Measurements from ENCODE around the gene AP1S3. TPM values are rescaled to one million over a fixed set of nuclear protein-coding genes. Genes with fewer than 3 reads are reported as not detected.
"Not testable (repeated sequence)": the region's sequence is repeated elsewhere in the genome, so short reads cannot be mapped to it uniquely, and the experiment has no call there.

The AP1S3 gene
- 1 to 10 TPM; 2.2 to 5.7 TPM for polyA plus RNA-seq

GRCh38 chr2:223837287-223838061, at the start of gene AP1S3:
Gene AP1S3 (minus strand): TSS chr2:223837582. CDS start chr2:223837450, 132 bp downstream.
- Histone ChIP-seq H3K27me3 (ENCODE audit: control insufficient read depth in 1 of 2, insufficient read depth in 2 of 2, low read length in 2 of 2) (no peaks in the 10 kb centered on the region), H3K4me1 (ENCODE audit: control insufficient read depth in 2 of 2, insufficient read depth in 2 of 2, low read length in 1 of 2) (peaks cover 0 to 2% of the 10 kb centered on the region in 2 donors), H3K4me3 (ENCODE audit: low read depth in 1 of 2, low read length in 2 of 2) (peak within 1 kb of the TSS; percentile 74 to 83), H3K27ac (ENCODE audit: low read depth in 2 of 2, low read length in 1 of 2) (peak within 1 kb of the TSS; percentile 48 to 70), H3K36me3 (ENCODE audit: control insufficient read depth in 2 of 2, insufficient read depth in 2 of 2, low read length in 1 of 2) (no peaks in the 10 kb centered on the region), H3K9me3 (ENCODE audit: control insufficient read depth in 2 of 2, insufficient read depth in 1 of 2, low read depth in 1 of 2, low read length in 1 of 2) (no peaks in the 10 kb centered on the region)
- WGBS, 2 donors: 1% methylated on average over 60 to 82 of the region's 82 CpGs

GRCh38 chr2:223887127-223887526, 49.7 kb upstream of the AP1S3 start:
- 41 to 57% methylated on average over 5 of the region's 5 CpGs for WGBS, 2 donors
- H3K36me3 ChIP-seq (ENCODE audit: control insufficient read depth in 2 of 2, insufficient read depth in 2 of 2, low read length in 1 of 2): peaks cover 0 to 2% of the 10 kb centered on the region in 2 donors

GRCh38 chr2:223886726-223887125, 49.3 kb upstream of the AP1S3 start:
- 1 to 22% methylated on average over 2 of the region's 2 CpGs for WGBS, 2 donors
- H3K27ac ChIP-seq (ENCODE audit: low read depth in 2 of 2, low read length in 1 of 2): no peak overlapping the region
- H3K27me3 ChIP-seq (ENCODE audit: control insufficient read depth in 1 of 2, insufficient read depth in 2 of 2, low read length in 2 of 2): no peaks in the 10 kb centered on the region
- H3K9me3 ChIP-seq (ENCODE audit: control insufficient read depth in 2 of 2, insufficient read depth in 1 of 2, low read depth in 1 of 2, low read length in 1 of 2): no peaks in the 10 kb centered on the region
- H3K4me3 ChIP-seq (ENCODE audit: low read depth in 1 of 2, low read length in 2 of 2): no peak overlapping the region
- H3K4me1 ChIP-seq (ENCODE audit: control insufficient read depth in 2 of 2, insufficient read depth in 2 of 2, low read length in 1 of 2): no peaks in the 10 kb centered on the region
- H3K36me3 ChIP-seq (ENCODE audit: control insufficient read depth in 2 of 2, insufficient read depth in 2 of 2, low read length in 1 of 2): peaks cover 0 to 2% of the 10 kb centered on the region in 2 donors

More at GRCh38 chr2:223887127-223887526, 49.7 kb upstream of the AP1S3 start:
- Histone ChIP-seq H3K4me1 (ENCODE audit: control insufficient read depth in 2 of 2, insufficient read depth in 2 of 2, low read length in 1 of 2) (no peaks in the 10 kb centered on the region), H3K4me3 (ENCODE audit: low read depth in 1 of 2, low read length in 2 of 2) (no peak overlapping the region), H3K9me3 (ENCODE audit: control insufficient read depth in 2 of 2, insufficient read depth in 1 of 2, low read depth in 1 of 2, low read length in 1 of 2) (no peaks in the 10 kb centered on the region), H3K27me3 (ENCODE audit: control insufficient read depth in 1 of 2, insufficient read depth in 2 of 2, low read length in 2 of 2) (no peaks in the 10 kb centered on the region), H3K27ac (ENCODE audit: low read depth in 2 of 2, low read length in 1 of 2) (no peak overlapping the region)

- Histone ChIP-seq H3K36me3 (ENCODE audit: control insufficient read depth in 2 of 2, insufficient read depth in 2 of 2, low read length in 1 of 2) (peaks cover 0 to 7% of the 10 kb centered on the region in 2 donors), H3K9me3 (ENCODE audit: control insufficient read depth in 2 of 2, insufficient read depth in 1 of 2, low read depth in 1 of 2, low read length in 1 of 2) (no peaks in the 10 kb centered on the region), H3K4me3 (ENCODE audit: low read depth in 1 of 2, low read length in 2 of 2) (no peak overlapping the region), H3K4me1 (ENCODE audit: control insufficient read depth in 2 of 2, insufficient read depth in 2 of 2, low read length in 1 of 2) (no peaks in the 10 kb centered on the region), H3K27ac (ENCODE audit: low read depth in 2 of 2, low read length in 1 of 2) (no peak overlapping the region), H3K27me3 (ENCODE audit: control insufficient read depth in 1 of 2, insufficient read depth in 2 of 2, low read length in 2 of 2) (no peaks in the 10 kb centered on the region)
- 77 to 79% methylated on average over 3 of the region's 3 CpGs for WGBS, 2 donors
Observed at GRCh38 chr2:223884399-223884798, 47.0 kb upstream of the AP1S3 start.

- Histone ChIP-seq H3K4me3 (ENCODE audit: low read depth in 1 of 2, low read length in 2 of 2) (no peak overlapping the region), H3K27ac (ENCODE audit: low read depth in 2 of 2, low read length in 1 of 2) (no peak overlapping the region), H3K9me3 (ENCODE audit: control insufficient read depth in 2 of 2, insufficient read depth in 1 of 2, low read depth in 1 of 2, low read length in 1 of 2) (no peaks in the 10 kb centered on the region), H3K27me3 (ENCODE audit: control insufficient read depth in 1 of 2, insufficient read depth in 2 of 2, low read length in 2 of 2) (no peaks in the 10 kb centered on the region), H3K36me3 (ENCODE audit: control insufficient read depth in 2 of 2, insufficient read depth in 2 of 2, low read length in 1 of 2) (peaks cover 0 to 19% of the 10 kb centered on the region in 2 donors), H3K4me1 (ENCODE audit: control insufficient read depth in 2 of 2, insufficient read depth in 2 of 2, low read length in 1 of 2) (no peaks in the 10 kb centered on the region)
- 96 to 97% methylated on average over 5 of the region's 5 CpGs for WGBS, 2 donors
Observed at GRCh38 chr2:223882715-223883114, 45.3 kb upstream of the AP1S3 start.

- H3K4me3 ChIP-seq (ENCODE audit: low read depth in 1 of 2, low read length in 2 of 2): no peak overlapping the region
- H3K27me3 ChIP-seq (ENCODE audit: control insufficient read depth in 1 of 2, insufficient read depth in 2 of 2, low read length in 2 of 2): no peaks in the 10 kb centered on the region
- H3K4me1 ChIP-seq (ENCODE audit: control insufficient read depth in 2 of 2, insufficient read depth in 2 of 2, low read length in 1 of 2): no peaks in the 10 kb centered on the region
- H3K27ac ChIP-seq (ENCODE audit: low read depth in 2 of 2, low read length in 1 of 2): no peak overlapping the region
- peaks cover 0 to 21% of the 10 kb centered on the region in 2 donors for H3K36me3 ChIP-seq (ENCODE audit: control insufficient read depth in 2 of 2, insufficient read depth in 2 of 2, low read length in 1 of 2)
- no peaks in the 10 kb centered on the region for H3K9me3 ChIP-seq (ENCODE audit: control insufficient read depth in 2 of 2, insufficient read depth in 1 of 2, low read depth in 1 of 2, low read length in 1 of 2)
- 74 to 81% methylated on average over 4 of the region's 4 CpGs for WGBS, 2 donors
Observed at GRCh38 chr2:223880796-223881195, 43.4 kb upstream of the AP1S3 start.

GRCh38 chr2:223877721-223878410, 40.5 kb upstream of the AP1S3 start:
- Histone ChIP-seq H3K27me3 (ENCODE audit: control insufficient read depth in 1 of 2, insufficient read depth in 2 of 2, low read length in 2 of 2) (no peaks in the 10 kb centered on the region), H3K27ac (ENCODE audit: low read depth in 2 of 2, low read length in 1 of 2) (no peak overlapping the region), H3K4me1 (ENCODE audit: control insufficient read depth in 2 of 2, insufficient read depth in 2 of 2, low read length in 1 of 2) (no peaks in the 10 kb centered on the region), H3K4me3 (ENCODE audit: low read depth in 1 of 2, low read length in 2 of 2) (no peak overlapping the region), H3K36me3 (ENCODE audit: control insufficient read depth in 2 of 2, insufficient read depth in 2 of 2, low read length in 1 of 2) (peaks cover 0 to 18% of the 10 kb centered on the region in 2 donors), H3K9me3 (ENCODE audit: control insufficient read depth in 2 of 2, insufficient read depth in 1 of 2, low read depth in 1 of 2, low read length in 1 of 2) (peaks cover 0 to 3% of the 10 kb centered on the region in 2 donors)
- WGBS, 2 donors: 77 to 86% methylated on average over 6 of the region's 6 CpGs

GRCh38 chr2:223873672-223874071, 36.3 kb upstream of the AP1S3 start:
- no peaks in the 10 kb centered on the region for H3K27me3 ChIP-seq (ENCODE audit: control insufficient read depth in 1 of 2, insufficient read depth in 2 of 2, low read length in 2 of 2)
- no peak overlapping the region for H3K27ac ChIP-seq (ENCODE audit: low read depth in 2 of 2, low read length in 1 of 2)
- no peaks in the 10 kb centered on the region for H3K4me1 ChIP-seq (ENCODE audit: control insufficient read depth in 2 of 2, insufficient read depth in 2 of 2, low read length in 1 of 2)
- H3K9me3 ChIP-seq (ENCODE audit: control insufficient read depth in 2 of 2, insufficient read depth in 1 of 2, low read depth in 1 of 2, low read length in 1 of 2): peaks cover 0 to 3% of the 10 kb centered on the region in 2 donors
- H3K4me3 ChIP-seq (ENCODE audit: low read depth in 1 of 2, low read length in 2 of 2): no peak overlapping the region
- H3K36me3 ChIP-seq (ENCODE audit: control insufficient read depth in 2 of 2, insufficient read depth in 2 of 2, low read length in 1 of 2): peaks cover 0 to 13% of the 10 kb centered on the region in 2 donors
- WGBS, 2 donors: 98 to 99% methylated on average over 3 of the region's 3 CpGs

- not testable (repeated sequence) for H3K36me3 ChIP-seq (ENCODE audit: control insufficient read depth in 2 of 2, insufficient read depth in 2 of 2, low read length in 1 of 2); H3K27me3 ChIP-seq (ENCODE audit: control insufficient read depth in 1 of 2, insufficient read depth in 2 of 2, low read length in 2 of 2); H3K27ac ChIP-seq (ENCODE audit: low read depth in 2 of 2, low read length in 1 of 2); H3K4me3 ChIP-seq (ENCODE audit: low read depth in 1 of 2, low read length in 2 of 2); H3K9me3 ChIP-seq (ENCODE audit: control insufficient read depth in 2 of 2, insufficient read depth in 1 of 2, low read depth in 1 of 2, low read length in 1 of 2); H3K4me1 ChIP-seq (ENCODE audit: control insufficient read depth in 2 of 2, insufficient read depth in 2 of 2, low read length in 1 of 2)
- WGBS, 2 donors: 97 to 99% methylated on average over 2 of the region's 2 CpGs
Observed at GRCh38 chr2:223872772-223873171, 35.4 kb upstream of the AP1S3 start.
